ENCODE measurements around the gene TCEA3.

The TCEA3 gene

DNA sequence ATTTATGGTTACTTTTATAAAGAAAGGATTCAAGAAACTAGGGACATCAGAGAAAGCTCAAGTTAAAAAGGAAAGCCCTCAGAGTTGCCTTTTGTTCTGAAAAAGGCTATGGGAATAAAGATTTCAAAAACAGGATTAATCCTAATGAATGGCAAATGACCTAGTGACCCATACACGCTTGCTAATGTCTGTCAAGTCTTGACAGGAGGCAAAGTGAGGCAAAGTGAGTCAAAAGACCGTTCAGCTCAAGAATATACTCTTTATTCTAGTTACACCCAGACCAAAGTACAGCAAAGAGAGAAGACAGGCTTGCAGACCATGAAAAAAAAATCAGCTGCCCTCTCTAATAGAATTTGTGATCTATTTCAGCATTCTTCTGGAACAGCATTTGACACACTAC, 58.4 kb downstream of the TCEA3 start:
- FAIRE-seq = no peak

DNA sequence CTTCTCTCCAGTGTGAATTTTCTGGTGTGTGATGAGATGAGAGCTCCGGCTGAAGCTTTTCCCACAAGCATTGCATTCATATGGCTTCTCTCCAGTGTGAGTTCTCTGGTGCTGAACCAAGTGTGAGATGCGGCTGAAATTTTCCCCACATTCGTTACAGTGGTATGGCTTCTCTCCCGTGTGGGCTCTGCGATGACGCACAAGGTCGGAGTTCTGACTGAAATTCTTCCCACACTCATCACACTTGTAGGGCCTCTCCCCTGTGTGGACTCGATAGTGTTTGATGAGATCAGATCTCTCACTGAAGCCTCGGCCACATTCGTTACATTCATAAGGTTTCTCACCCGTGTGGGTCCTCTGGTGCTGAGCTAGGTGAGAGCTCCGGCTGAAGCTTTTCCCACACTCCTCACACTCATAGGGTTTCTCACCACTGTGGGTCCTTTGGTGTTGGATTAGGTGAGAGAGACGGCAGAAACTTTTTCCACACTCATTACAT, 62.3 kb downstream of the TCEA3 start:
- FAIRE-seq = no peak

GRCh38 chr1:23358310-23358875, 66.2 kb downstream of the TCEA3 start:
- FAIRE-seq = no peak

DNA sequence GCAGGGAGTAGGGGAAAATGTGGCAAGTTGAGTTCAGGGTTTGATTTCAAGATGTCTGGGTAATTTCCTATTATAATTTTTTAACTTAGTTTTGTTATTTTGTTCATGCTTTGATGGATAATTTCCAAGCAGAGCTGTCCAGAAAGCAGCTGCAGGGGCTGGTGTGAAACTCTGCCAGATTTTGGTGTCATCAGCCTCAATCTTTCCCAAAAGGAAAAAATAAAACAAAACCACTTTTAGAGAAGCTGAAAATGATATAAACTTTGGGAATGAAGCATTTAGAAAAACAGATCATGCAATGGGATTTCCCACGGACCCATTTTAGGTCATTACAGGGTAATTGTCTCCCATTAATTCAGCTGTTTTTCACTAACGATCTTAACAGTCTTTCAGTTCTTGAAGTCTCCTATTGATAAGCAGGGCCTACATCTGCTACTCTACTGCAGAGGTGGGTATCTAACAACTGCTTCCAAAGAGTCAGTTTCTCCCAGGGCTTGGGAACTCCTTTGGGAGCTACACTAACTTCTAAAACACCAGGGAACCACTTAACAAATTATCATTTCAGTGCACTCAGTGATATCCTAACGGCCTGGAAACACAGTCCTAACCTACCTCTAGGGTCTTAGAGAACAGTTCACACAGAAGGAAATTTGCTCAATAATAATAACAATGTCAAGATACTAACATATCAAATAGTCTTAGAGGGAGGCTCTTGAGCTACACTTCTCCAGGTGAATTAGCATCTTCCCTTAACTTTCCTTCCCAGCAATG, 67.2 kb downstream of the TCEA3 start:
- FAIRE-seq = no peak

GRCh38 chr1:23356471-23357137, 67.9 kb downstream of the TCEA3 start:
- FAIRE-seq = no peak

GRCh38 chr1:23354245-23354644, 70.3 kb downstream of the TCEA3 start:
- no peak for FAIRE-seq

DNA sequence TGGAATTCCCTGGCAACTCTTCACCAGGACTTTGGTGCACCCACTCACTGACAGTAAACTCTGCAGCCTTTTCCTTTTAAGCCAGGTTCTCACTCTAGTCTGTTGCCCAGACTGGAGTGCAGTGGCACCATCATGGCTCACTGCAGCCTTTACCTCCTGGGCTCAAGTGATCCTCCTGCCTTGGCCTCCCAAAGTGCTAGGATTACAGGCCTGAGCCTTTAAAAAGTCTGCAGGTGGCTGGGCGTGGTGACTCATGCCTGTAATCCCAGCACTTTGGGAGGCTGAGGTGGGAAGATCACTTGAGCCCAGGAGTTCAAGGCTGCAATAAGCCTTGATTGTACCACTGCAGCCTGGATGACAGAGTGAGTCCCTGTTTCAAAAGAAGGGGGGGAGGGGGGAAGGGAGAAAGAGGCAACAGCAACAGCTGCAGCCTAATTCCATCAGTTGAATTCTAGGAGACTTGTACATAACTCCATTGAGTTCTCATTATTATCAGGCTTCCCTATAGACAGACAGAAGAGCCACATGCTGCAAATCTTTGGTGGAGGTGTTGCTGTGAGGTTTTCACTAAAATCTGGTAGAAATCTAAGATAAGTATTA, 72.4 kb downstream of the TCEA3 start:
- no peak for FAIRE-seq

DNA sequence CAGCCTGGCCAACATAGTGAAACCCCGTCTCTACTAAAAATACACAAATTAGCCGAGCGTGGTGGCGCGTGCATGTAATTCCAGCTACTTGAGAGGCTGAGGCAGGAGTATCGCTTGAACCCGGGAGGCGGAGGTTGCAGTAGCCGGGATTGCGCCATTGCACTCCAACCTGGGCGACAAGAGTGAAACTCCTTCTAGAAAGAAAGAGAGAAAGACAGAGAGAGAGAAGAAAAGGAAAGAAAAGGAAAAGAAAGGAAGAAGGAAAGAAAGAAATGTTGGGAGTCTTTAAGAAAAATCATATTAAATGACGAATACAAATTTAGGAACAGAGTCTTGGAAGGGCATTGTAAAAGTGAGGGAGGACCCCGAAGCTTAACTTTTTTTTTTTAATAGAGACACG, 78.6 kb downstream of the TCEA3 start:
- FAIRE-seq = no peak

DNA sequence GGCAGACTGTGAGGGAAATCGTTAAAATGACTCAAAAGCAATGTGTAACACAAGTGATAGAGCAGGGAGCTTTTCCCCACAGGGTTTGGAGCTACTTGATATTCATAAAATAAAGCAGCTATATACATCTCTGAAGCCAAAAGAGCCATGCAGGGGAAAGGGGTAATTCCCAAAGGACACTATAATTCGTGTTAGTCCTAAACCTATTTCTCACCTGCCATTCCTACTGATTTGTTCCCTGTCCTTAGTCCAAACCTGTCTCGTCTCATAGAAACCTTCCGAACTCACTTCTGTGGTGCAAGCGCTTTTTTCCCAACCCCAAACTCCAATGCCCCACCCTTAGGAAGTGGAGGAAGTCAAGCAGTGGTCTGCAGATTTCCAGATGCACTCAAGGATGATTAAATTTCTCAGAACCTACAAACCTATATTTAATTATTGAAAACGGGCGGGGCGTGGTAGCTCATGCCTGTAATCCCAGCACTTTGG, 79.5 kb downstream of the TCEA3 start:
- no peak for FAIRE-seq

- peak; percentile 97 for FAIRE-seq
Observed at GRCh38 chr1:23344111-23344986, 80.2 kb downstream of the TCEA3 start, which contains the start of gene HNRNPR. Gene HNRNPR (minus strand): TSS chr1:23344284. CDS start chr1:23341008, 3,276 bp downstream.

DNA sequence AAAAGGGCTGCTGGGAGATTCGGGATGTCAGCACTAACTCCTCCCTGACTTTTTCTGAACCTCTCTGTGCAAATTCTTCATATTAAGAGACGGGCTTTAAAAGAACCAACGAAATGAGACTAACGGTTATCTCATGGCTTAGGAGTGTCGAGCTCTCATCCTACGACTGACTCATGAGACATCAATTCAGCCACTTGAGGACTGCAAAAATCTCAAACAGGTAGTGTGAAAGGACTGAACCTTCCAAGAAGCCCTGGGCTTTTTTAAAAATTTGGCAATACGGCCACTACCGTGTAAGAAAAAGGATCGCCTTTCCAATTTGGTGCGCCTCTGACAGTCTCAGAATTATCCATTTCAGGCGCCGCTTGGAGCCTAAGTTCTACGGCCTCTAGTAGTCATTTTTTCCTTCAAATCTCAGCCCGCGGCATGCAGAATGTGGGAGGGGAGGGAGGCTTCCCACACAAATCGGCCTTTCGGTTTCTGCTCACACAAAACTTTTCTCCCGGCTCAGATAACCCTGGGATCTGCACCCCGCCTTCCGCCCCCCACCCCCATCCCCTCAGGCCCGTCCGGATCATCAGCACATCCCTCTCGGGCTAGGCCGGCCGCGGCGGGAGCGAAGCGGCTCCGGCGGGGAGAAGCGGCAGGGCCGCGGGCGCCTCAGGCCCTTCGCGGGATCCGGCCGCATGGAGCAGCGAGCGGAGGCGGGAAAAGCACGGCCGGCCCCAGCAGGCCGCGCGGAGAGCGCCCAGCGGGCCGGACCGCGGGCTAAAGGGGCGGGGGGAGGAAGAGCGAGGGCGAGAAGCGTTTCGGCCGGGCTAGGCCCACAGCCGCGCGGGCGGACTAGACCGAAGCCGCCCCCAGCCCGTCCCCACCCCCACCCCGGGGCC, 81.1 kb downstream of the TCEA3 start:
- no peak for FAIRE-seq

DNA sequence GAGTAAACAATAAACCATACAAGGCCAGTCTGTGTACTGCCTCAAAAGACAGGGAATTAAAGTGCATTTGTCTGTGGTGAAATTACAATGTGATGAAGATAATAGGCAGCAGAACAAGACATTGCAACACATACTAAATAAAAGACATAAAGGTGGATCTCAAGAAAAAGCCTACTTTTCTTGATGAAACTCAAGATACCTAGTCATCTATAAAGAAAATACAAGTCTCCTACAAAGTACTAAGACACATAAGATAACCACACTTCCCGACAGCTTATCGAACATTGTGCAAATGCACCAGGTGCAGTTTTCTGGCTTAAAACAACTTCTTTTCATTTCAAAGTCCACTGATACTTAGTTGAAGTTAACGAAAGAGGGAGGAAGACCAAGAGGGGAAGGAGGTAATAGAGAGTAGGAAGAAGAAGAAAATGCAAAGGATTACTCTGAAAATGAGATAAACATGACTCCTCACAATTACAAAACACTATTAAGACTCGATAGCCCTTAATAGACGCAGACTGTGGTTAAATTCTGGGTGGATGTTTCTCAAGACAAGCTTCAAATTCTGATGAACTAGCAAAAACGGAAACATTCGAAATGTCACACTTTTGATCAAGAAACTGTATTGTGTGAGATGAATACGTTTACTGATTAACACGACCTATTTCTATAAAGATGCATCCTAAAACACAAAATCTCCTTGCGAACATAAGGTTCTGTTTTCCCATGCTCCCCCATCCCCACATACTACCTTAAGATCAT, 82.4 kb downstream of the TCEA3 start:
- no peak for FAIRE-seq

DNA sequence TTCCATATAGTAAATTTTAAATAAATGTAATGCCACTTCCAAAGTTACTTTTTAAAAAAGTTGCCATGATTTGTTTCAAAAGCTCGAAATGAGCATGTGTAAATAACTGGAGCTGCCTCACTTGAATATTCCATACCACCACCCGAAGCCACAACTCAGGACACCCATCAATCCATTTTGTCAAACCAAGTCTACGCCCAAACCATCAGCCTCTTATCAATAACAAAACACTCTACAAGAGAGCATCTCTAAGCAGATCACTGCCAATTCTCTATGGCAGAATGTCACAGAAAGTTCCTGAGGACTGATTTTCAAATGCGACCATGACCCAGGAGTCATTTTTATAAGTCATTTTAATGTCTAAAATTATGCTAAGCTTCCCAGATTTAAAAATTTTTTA, 84.9 kb downstream of the TCEA3 start:
- FAIRE-seq = no peak

- FAIRE-seq = no peak
Observed at GRCh38 chr1:23337869-23338268, 86.7 kb downstream of the TCEA3 start.

- FAIRE-seq = no peak
Observed at GRCh38 chr1:23331713-23332112, 92.8 kb downstream of the TCEA3 start.

Data from A204.1 (cell line).